ENCODE results near the gene SMPD3.

- TF ChIP-seq POLR2A (IDR thresholded peaks at IDR 0.05), result no peak
- TF ChIP-seq CTCF (IDR thresholded peaks at IDR 0.05 in 8 of 11, conservative IDR thresholded peaks at IDR 0.05 in 3 of 11), result no peak
These were observed 1.3 kb downstream of the SMPD3 start for GRCh38 chr16:68446681-68447652.

Data from spleen (tissue), 7 donors.